SK-N-SH treated with all-trans-retinoic acid at 6 μM for 48 hours (cell line): Measurements from ENCODE around the gene RPGRIP1L.

Experiments used
- ATAC-seq: fragments of 200-7000 bp; cut with Tn5 transposase; 3 replicates; pipeline ENCODE4 v1.9.1; 2020; ENCODE audit warnings: mild to moderate bottlenecking, moderate library complexity
- ARNTL ChIP-seq: fragments of 450-650 bp; formaldehyde crosslinking; IDR thresholded peaks from 2 replicates; pipeline ENCODE4 v1.5.0; 2020; ENCODE audit warnings: low read depth, mild to moderate bottlenecking, moderate library complexity, borderline replicate concordance
- BACH2 ChIP-seq: fragments of 250-450 bp; sonication (Bioruptor Pico); IDR thresholded peaks from 2 replicates; pipeline ENCODE4 v1.9.0; 2021; ENCODE audit warnings: mild to moderate bottlenecking, borderline replicate concordance
- CREB5 ChIP-seq: fragments of 250-450 bp; sonication (Bioruptor Pico); IDR thresholded peaks from 2 replicates; pipeline ENCODE4 v1.5.1; 2020; ENCODE audit warnings: low read depth, mild to moderate bottlenecking, moderate library complexity
- CSDC2 ChIP-seq: fragments of 250-450 bp; sonication (Bioruptor Pico); IDR thresholded peaks from 2 replicates; pipeline ENCODE4 v1.5.0; 2020; ENCODE audit warnings: mild to moderate bottlenecking, moderate library complexity
- ESRRG ChIP-seq: fragments of 250-450 bp; sonication (Bioruptor Pico); IDR thresholded peaks from 2 replicates; pipeline ENCODE4 v1.6.1; 2021; ENCODE audit warnings: mild to moderate bottlenecking
- GLIS3 ChIP-seq: fragments of 250-450 bp; sonication (Bioruptor Pico); IDR thresholded peaks from 2 replicates; pipeline ENCODE4 v1.5.0; 2020; ENCODE audit warnings: mild to moderate bottlenecking, moderate library complexity
- ISL1 ChIP-seq: fragments of 250-450 bp; sonication (Bioruptor Pico); IDR thresholded peaks from 2 replicates; pipeline ENCODE4 v2.1.2; 2022; ENCODE audit warnings: mild to moderate bottlenecking, moderate library complexity
- OSR1 ChIP-seq: fragments of 250-450 bp; sonication (Bioruptor Pico); IDR thresholded peaks from 2 replicates; pipeline ENCODE4 v1.8.0; 2022; ENCODE audit warnings: moderate library complexity, mild to moderate bottlenecking, inconsistent platforms
- PPARA ChIP-seq: fragments of 250-450 bp; sonication (Bioruptor Pico); IDR thresholded peaks from 2 replicates; pipeline ENCODE4 v1.5.0; 2020; ENCODE audit warnings: mild to moderate bottlenecking, borderline replicate concordance
- RARB ChIP-seq: fragments of 250-450 bp; sonication (Bioruptor Pico); IDR thresholded peaks from 2 replicates; pipeline ENCODE4 v1.8.0; 2021; ENCODE audit warnings: mild to moderate bottlenecking, moderate library complexity
- SNAI2 ChIP-seq: fragments of 250-450 bp; sonication (Bioruptor Pico); IDR thresholded peaks from 2 replicates; pipeline ENCODE4 v1.5.0; 2020; ENCODE audit warnings: mild to moderate bottlenecking, moderate library complexity
- TCF4 ChIP-seq: fragments of 250-450 bp; sonication (Bioruptor Pico); IDR thresholded peaks from 2 replicates; pipeline ENCODE4 v1.8.0; 2021; ENCODE audit warnings: mild to moderate bottlenecking, moderate library complexity, borderline replicate concordance
- TSHZ2 ChIP-seq: fragments of 250-450 bp; sonication (Bioruptor Pico); IDR thresholded peaks from 2 replicates; pipeline ENCODE4 v1.5.0; 2020; ENCODE audit warnings: mild to moderate bottlenecking, moderate library complexity
- ZC3H10 ChIP-seq: fragments of 250-450 bp; sonication (Bioruptor Pico); IDR thresholded peaks from 2 replicates; pipeline ENCODE4 v1.5.1; 2021; ENCODE audit warnings: mild to moderate bottlenecking, moderate library complexity
- ZFP3 ChIP-seq: fragments of 250-450 bp; sonication (Bioruptor Pico); IDR thresholded peaks from 2 replicates; pipeline ENCODE4 v1.5.0; 2020; ENCODE audit warnings: mild to moderate bottlenecking, moderate library complexity
- ZFP30 ChIP-seq: fragments of 450-650 bp; formaldehyde crosslinking; IDR thresholded peaks from 2 replicates; pipeline ENCODE4 v1.5.0; 2022; ENCODE audit warnings: mild to moderate bottlenecking, moderate library complexity
- ZNF565 ChIP-seq: fragments of 450-650 bp; formaldehyde crosslinking; conservative IDR thresholded peaks from 2 replicates; pipeline ENCODE4 v1.5.0; 2020; ENCODE audit warnings: low read depth, mild to moderate bottlenecking, moderate library complexity
- ZNF70 ChIP-seq: fragments of 450-650 bp; formaldehyde crosslinking; IDR thresholded peaks from 2 replicates; pipeline ENCODE4 v1.5.0; 2020; ENCODE audit warnings: mild to moderate bottlenecking, moderate library complexity
- ZNF8 ChIP-seq: fragments of 450-650 bp; formaldehyde crosslinking; IDR thresholded peaks from 2 replicates; pipeline ENCODE4 v1.5.0; 2020; ENCODE audit warnings: mild to moderate bottlenecking, moderate library complexity
- TF ChIP-seq, protein P1 (sequence below): fragments of 250-450 bp; sonication (Bioruptor Pico); IDR thresholded peaks from 2 replicates; pipeline ENCODE4 v1.5.1; 2021; ENCODE audit warnings: mild to moderate bottlenecking, moderate library complexity
- TF ChIP-seq, protein P2 (sequence below): fragments of 250-450 bp; sonication (Bioruptor Pico); IDR thresholded peaks from 2 replicates; pipeline ENCODE4 v1.8.0; 2021; ENCODE audit warnings: low read depth, mild to moderate bottlenecking, moderate library complexity, borderline replicate concordance

Gene RPGRIP1L

DNA sequence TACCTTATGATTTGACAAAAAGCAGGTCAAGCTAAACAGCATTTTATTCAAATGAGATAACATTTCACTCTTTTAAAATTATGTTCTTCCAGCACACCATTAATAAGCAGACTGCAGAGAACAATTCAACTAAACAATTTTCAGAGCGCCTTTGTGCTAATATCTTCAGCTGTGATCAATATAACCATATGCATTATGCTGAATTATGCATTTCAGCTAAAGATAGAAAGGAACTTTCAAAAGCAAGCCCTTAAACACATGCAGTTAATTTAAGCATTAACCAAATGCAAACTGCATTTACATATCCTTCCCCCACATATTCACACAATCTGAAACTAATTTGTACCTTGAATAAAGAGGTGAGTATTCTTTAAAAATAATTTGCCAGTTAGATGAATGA, 41.6 kb downstream of the RPGRIP1L start (continued):
- TF ChIP-seq TSHZ2 = no peak
- no peak for TF ChIP-seq GLIS3 (CRISPR knock-in tag)
- no peak for TF ChIP-seq ZNF70 (CRISPR knock-in tag)
- TF ChIP-seq PPARA (CRISPR knock-in tag) = no peak
- TF ChIP-seq RARB (CRISPR knock-in tag) = no peak
- no peak for TF ChIP-seq ZC3H10 (CRISPR knock-in tag)
- no peak for TF ChIP-seq TCF4 (CRISPR knock-in tag)

DNA sequence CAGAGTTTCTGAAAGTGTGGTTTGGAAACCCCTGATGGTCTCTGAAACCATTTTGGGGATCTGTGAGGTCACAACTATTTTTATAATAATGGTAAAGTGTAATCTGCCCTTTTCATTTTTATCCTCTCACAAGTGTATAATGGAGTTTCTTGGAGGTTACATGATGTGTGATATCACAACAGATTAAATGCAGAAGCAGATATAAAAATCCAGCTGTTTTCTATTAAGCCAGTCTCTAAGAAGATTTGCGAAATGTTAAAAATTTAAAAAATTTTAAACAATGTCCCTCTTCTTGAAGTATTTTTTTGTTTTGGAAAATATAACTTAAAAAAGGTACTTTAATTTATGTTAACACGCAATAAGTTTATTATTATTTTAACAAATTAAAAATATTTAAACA, 48.7 kb downstream of the RPGRIP1L start:
- ATAC-seq = no peak
- no peak for TF ChIP-seq TCF4 (CRISPR knock-in tag)
- no peak for TF ChIP-seq ZC3H10 (CRISPR knock-in tag)

DNA sequence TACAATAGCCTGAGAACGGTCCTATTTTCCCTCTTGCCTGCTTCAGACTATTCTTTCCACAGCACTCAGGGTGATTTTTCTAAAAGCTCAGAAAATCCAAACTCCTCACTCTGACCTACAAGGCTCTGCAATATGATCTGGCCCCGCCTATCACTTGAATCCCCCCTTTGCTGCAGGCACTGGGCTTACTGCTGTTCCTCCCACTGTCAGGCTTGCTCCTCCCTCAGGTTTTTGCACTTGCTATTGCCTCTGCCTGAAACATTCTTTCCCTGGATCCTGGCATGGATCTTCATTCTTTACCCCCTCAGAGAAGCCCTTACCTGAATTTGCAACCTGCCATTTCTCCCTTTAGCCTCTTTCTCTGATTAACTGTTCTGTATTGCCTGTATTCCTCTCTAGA, 52.3 kb downstream of the RPGRIP1L start:
- TF ChIP-seq ZC3H10 (CRISPR knock-in tag) = no peak
- TF ChIP-seq OSR1 (CRISPR knock-in tag) = no peak
- no peak for TF ChIP-seq RARB (CRISPR knock-in tag)
- TF ChIP-seq ZFP3 (CRISPR knock-in tag) = no peak
- ATAC-seq = no peak

DNA sequence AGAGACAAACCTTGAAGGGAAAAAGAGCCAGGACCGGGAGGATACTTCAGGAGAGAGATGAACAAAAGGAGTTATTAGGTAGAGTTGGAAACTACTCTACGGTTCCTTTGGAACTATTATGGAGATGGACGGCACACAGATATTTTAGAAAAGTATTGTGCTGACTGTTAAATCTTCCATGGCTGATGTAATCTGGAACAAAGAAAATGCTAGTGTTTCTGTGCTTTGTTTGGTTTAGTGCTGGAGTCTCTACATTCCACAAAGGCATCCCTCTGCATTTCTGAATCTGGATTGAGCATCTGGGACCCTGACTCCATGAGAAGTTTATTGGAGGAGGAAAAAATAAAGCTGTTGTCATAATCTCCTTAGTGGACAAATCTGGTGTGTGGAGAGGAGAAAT, 57.2 kb downstream of the RPGRIP1L start:
- TF ChIP-seq SNAI2 (CRISPR knock-in tag) (no peak), CREB5 (no peak), ZNF8 (CRISPR knock-in tag) (no peak), ZNF70 (CRISPR knock-in tag) (no peak), TCF4 (CRISPR knock-in tag) (no peak), ARNTL (no peak), ISL1 (no peak), GLIS3 (CRISPR knock-in tag) (no peak), ESRRG (CRISPR knock-in tag) (no peak), OSR1 (CRISPR knock-in tag) (no peak), ZNF565 (no peak), RARB (CRISPR knock-in tag) (no peak), CSDC2 (CRISPR knock-in tag) (no peak), BACH2 (CRISPR knock-in tag) (no peak), ZFP3 (CRISPR knock-in tag) (no peak)
- TF ChIP-seq, protein P1, sequence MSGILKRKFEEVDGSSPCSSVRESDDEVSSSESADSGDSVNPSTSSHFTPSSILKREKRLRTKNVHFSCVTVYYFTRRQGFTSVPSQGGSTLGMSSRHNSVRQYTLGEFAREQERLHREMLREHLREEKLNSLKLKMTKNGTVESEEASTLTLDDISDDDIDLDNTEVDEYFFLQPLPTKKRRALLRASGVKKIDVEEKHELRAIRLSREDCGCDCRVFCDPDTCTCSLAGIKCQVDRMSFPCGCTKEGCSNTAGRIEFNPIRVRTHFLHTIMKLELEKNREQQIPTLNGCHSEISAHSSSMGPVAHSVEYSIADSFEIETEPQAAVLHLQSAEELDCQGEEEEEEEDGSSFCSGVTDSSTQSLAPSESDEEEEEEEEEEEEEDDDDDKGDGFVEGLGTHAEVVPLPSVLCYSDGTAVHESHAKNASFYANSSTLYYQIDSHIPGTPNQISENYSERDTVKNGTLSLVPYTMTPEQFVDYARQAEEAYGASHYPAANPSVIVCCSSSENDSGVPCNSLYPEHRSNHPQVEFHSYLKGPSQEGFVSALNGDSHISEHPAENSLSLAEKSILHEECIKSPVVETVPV (CRISPR knock-in tag) = no peak
- TF ChIP-seq, protein P2, sequence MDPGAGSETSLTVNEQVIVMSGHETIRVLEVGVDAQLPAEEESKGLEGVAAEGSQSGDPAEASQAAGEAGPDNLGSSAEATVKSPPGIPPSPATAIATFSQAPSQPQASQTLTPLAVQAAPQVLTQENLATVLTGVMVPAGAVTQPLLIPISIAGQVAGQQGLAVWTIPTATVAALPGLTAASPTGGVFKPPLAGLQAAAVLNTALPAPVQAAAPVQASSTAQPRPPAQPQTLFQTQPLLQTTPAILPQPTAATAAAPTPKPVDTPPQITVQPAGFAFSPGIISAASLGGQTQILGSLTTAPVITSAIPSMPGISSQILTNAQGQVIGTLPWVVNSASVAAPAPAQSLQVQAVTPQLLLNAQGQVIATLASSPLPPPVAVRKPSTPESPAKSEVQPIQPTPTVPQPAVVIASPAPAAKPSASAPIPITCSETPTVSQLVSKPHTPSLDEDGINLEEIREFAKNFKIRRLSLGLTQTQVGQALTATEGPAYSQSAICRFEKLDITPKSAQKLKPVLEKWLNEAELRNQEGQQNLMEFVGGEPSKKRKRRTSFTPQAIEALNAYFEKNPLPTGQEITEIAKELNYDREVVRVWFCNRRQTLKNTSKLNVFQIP = no peak
- no peak for ATAC-seq

- no peak for TF ChIP-seq CSDC2 (CRISPR knock-in tag)
- TF ChIP-seq ZFP30 (CRISPR knock-in tag) = no peak
- no peak for TF ChIP-seq ISL1
- no peak for TF ChIP-seq PPARA (CRISPR knock-in tag)
- TF ChIP-seq SNAI2 (CRISPR knock-in tag) = no peak
- no peak for TF ChIP-seq ARNTL
- no peak for TF ChIP-seq OSR1 (CRISPR knock-in tag)
- TF ChIP-seq ESRRG (CRISPR knock-in tag) = no peak
- no peak for TF ChIP-seq ZNF565
- TF ChIP-seq, protein P1 (CRISPR knock-in tag) = no peak
- no peak for TF ChIP-seq ZNF8 (CRISPR knock-in tag)
- no peak for ATAC-seq
These were observed 60.2 kb downstream of the RPGRIP1L start for GRCh38 chr16:53643474-53643873.
